Measurements from ENCODE around the gene ARHGEF2.
"Not testable (repeated sequence)": the region's sequence is repeated elsewhere in the genome, so short reads cannot be mapped to it uniquely, and the experiment has no call there.

ARHGEF2 gene

DNA sequence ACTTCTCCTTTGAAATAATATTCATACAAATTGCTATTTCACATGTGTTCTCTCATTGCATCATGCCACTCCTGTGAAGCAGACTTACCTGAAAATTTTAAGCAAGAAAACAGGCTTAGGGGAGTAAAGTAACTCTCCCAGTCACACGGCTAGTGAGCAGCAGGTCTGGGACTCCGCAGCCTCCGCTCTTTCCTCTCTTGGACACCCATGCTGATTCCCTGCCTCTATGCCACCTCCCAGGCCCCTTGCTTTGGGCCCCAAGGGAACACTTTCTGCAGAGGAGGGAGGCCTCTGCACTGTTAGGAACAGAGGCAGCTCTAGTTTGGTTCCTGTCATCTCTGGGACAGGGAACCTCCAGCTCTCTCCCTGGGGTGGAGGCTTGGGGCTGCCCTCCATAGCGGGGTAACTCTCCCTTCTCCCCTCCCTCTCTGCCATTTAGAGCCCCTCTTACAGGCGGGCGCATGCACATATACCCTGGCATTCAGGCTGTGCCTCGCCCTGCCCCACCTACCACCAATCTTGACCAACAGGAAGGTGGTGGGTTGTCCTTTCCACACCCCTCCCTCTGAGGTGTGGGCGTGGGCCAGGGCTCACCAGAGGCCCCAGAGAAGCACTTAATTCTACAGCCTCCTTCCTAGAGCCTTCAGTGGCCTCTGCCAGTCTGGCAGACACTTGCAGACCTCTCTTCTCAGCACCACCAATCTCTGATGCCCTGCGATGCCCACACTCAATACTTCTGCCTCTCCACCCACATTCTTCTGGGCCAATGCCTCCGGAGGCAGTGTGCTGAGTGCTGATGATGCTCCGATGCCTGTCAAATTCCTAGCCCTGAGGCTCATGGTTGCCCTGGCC is 37.1 kb downstream of the ARHGEF2 start, which contains the start of gene RXFP4:
TSS of gene RXFP4 (plus strand) at position 646 of the 852 bp plus-strand sequence. CDS start at position 718, 72 bp downstream.
- DNase-seq: peak; percentile 23

DNA sequence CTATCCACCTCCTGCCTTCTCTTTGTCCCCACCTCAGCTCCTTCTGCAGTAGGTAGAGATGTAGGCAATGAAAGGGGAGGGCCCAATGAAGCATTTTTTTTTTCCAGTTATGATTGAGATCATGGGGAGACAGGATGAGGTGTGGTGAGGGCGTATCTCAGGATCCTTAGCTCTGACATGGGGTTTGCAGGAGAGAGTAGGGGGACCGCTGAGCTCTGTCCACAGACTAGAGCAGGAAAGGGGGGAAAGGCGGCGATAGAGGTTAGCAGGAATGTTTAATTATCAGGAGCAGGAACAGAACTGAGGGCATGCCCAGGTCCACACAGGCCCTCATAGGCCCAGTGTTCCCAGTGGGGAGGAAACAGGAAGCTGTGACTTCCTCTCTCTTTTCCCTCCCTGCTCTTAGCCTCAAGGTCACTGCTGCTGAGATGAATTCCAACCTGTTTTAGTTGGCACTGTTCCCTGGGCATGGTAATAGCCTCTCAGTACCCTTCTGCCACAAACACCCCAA is 37.8 kb downstream of the ARHGEF2 start:
- no peak for DNase-seq

DNA sequence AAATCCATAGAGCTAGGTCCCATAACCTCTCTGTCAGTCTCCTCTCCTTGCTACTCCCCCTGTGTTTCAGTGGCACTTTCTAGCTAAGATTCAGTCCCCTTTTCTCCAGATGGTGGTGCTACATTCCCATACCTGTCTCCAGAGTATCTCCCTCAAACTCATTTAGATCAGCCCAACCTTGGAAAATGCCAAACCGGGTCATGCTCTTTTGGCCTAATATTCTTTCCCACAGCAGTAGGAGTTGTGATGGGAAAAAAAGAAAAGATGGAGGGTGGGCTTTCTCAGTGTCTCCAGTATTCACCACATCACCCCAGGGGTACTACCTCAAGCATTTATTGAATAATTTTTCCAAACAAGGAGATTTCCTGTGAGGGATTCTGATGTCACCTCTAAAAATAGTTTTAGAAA is 40.1 kb downstream of the ARHGEF2 start:
- no peak for DNase-seq

DNA sequence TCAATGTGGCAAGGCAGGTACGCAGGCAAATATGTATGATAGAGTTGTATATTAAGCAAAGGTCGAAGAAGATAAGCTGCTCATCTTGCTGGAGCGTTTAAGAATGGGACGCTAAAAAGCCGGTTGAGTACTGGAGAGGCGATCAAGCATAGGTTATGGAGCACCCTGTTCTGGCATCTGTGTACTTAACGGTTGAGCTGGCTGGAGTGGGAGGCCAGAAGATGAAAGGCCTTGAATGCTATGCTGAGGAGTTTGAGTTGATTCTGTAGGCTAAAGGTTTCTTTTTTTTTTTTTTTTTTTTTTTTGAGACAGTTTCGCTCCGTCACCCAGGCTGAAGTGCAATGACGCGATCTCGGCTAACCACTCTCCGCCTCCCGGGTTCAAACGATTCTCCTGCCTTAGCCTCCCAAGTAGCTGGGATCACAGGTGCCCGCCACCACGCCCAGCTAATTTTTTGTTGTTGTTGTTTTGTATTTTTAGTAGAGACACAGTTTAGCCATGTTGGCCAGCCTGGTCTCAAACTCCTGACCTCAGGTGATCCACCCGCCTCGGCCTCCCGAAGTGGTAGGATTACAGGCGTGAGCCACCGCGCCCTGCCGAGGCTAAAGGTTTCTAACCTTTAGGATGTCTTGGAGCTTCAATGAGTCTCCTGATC is 43.3 kb downstream of the ARHGEF2 start:
- no peak for DNase-seq

DNA sequence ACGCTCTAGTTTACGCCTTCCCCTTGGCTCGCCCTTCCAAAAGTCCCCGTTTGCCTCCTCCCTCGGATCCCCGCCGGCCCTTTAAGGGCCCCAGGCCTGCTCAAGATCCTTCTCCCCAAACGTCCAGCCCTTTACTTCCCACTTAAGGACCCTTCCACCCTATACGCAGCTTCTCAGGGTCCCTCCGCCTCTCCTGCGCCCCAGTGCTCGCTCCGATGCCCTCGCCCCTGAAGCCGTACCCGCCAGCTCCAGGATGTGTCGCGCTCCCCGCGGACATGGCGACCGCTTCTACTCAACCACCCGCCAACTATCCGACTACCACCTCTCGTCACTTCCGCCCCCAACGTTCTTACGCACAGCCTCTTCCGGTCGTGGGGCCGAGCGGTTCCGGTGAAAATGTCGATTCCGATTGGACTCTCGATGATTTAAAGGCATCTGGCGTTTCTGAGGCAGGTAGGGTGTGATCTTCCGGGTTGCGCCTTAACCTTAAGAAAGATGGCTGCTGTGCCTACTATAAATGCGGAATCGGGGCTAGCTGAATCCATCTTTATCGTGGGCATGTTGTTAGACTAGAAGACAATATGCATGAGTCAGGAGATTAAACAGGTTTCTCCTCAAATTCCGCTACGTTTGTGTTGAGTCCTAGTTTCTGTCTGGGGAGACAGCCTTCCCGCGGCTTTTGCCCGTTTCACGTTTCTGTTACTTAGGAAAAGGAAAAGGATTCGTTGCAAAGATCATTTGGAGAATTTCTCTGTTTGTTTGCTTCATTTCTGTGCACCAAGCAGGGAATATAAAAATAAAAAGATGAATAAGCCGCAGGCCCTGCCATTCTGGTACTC is 44.0 kb downstream of the ARHGEF2 start, which contains the start of gene KHDC4:
TSS of gene KHDC4 (minus strand) at position 317 of the 839 bp plus-strand sequence. CDS start at position 277, 40 bp downstream.
- peak; percentile 95 for DNase-seq

DNA sequence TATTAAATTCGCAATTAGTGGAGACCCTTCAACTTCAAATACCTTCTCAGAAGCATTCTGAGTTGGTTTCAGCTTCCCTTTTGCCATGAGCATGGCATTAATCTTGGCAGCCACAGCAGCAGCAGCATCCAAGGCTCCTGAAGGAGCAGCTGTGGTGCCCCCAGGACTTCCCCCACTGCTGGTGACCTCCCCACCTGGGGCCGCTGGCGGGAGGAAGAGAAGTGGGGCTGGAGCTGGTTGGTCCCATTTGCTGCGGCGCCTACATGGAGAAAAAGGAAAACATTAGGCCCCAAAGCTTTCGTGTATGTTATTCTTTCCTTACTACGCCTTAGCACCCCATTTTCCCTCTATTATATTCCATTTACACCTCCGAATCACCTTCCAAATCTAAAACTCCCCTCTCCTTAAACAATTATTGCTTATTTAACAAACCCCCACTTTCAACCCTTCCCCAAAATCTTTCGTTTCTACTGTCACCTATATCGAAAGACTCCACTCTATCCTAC is 44.7 kb downstream of the ARHGEF2 start:
- no peak for DNase-seq

DNA sequence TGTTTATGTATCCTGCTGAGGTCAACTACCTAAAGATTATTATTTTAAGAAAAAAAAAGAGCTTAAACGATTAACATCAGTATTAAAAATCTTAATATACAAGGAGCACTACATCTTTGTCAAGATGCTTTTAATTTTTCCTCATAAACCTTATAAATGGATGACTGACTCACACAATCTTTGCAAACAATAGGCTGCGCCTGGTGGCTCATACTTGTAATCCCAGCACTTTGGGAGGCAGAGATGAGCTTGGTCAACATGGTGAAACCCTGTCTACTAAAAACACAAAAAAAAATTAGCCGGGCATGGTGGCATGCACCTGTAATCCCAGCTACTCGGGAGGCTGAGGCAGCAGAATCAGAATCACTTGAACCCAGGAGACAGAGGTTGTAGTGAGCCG is 45.9 kb downstream of the ARHGEF2 start:
- DNase-seq: no peak

DNA sequence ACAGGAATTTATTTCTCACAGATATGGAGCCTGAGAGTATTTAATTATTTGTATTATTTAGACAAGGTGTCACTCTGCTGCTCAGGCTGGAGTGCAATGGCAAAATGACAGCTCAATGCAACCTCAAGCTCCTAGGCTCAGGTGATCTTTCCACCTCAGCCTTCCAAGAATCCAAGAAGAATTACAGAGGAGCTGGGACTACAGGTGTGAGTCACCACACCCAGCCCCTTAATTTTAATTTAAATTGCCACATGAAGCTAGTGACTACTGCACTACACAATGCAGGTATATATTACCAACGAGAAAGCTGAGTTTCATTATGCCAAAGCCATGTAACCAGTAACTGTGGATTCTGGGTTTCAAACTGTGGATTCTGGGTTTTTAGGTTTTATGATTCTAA is 46.3 kb downstream of the ARHGEF2 start:
- DNase-seq: no peak

DNA sequence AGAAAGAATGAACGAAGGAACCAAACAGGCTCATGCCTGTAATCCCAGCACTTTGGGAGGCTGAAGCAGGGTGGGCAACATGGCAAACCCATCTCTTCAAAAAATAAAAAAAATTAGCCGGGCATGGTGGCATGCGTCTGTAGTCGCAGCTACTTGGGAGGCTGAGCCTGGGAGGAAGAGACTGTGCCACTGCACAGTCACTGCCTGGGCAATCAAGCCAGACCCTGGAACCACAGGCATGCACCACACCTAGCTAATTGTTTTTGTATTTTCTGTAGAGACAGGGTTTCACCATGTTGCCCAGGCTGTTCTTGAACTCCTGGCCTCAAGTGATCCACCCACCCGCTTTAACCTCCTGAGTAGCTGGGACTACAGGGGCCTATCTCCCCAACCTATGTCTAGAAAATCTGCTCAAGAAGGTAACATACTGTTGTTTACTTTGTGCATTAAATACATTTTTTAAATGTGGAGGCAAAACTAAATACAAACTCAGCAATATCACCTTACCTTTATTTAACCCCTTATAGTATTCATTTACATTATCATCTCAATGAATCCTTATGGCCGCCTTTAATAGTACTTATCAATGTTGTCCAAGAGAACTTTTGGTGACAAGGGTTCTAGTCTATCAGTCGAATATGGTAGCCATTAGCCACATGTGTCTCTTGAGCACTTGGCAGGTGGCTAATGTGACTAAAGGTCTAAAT is 46.9 kb downstream of the ARHGEF2 start:
- DNase-seq: no peak

DNA sequence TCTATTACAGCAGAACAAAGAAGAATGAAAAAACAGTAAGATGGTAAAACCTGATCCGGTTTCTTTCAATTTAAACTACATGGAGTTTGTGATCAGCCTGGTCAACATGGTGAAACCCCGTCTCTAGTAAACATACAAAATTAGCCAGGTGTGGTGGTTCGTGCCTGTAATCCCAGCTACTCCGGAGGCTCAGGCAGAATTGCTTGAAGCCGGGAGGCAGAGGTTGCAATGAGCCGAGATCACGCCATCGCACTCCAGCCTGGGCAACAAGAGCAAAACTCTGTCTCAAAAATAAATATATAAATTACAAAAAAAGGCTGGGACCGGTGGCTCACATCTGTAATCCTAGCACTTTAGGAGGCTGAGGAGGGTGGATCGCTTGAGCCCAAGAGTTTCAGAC is 47.6 kb downstream of the ARHGEF2 start:
- not testable (repeated sequence) for DNase-seq

DNA sequence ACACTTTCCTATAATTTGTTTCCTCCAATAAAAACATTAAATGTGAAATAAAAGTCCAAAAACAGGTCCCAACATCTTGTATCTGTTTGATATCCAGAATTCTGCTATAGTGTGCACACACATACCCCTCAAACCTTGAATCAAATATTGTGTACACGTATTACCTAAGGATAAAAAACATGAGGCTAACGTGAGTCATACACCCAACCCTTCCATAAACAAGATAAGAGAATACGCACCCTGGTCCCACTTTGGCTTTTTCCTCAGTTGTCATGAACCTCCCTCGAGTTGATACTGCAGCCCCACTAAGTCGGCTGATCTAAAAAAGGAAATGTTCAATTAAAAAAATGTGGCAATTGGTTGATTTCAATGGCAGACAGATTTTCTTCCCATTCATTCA is 49.3 kb downstream of the ARHGEF2 start:
- DNase-seq: no peak

DNA sequence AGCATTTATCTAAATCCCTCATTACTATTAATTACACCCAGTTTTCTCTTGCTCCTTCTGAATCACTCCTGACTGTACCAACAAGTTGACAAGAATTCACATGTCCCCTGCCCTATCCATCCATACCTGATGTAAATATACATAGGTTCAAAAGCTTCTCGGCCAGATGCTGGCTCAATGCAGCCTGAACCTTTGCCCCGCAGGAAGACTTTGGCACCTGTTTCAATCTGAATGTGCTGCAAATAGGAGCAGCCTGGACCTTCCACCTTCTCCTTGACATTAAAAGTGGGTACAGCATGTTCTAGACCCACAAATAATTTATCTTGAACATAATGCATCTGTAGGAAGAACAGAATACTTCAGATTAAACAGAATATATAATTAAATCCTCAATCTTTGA is 52.8 kb downstream of the ARHGEF2 start:
- DNase-seq: no peak

DNA sequence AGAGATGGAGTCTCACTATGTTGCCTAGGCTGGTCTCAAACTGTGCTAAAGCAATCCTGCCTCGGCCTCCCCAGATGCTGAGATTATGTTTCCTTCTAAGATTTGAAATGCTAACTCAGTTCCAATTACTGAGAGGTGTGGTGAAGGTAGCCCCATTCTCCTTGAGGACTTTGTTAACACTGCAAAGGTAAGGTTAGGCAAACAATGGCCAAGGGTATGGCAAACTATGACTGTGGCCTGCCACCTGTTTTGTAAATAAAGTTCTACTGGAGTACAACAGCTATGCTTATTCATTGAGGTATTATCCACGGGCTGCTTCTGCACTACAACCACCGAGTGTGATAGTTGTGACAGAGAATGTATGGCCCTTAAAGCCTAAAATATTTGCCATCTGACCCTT is 57.6 kb downstream of the ARHGEF2 start:
- DNase-seq: no peak

DNA sequence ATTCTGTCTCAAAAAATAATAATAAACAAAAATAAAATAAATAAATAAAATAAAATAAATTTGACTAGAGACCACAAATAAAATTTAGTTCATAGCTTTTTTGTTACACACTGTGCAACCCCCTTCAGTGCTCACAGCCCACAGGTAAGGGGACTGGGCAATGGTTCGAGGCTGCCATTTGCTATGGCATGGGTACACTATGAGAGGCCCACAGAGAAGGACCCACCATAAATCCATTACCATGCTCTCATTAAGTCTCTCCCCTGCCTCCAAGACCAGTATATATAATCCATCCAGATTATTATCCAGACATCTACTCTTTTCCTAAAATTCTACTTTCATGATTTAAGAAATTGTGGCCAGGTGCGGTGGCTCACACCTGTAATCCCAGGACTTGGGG is 58.5 kb downstream of the ARHGEF2 start:
- no peak for DNase-seq

DNA sequence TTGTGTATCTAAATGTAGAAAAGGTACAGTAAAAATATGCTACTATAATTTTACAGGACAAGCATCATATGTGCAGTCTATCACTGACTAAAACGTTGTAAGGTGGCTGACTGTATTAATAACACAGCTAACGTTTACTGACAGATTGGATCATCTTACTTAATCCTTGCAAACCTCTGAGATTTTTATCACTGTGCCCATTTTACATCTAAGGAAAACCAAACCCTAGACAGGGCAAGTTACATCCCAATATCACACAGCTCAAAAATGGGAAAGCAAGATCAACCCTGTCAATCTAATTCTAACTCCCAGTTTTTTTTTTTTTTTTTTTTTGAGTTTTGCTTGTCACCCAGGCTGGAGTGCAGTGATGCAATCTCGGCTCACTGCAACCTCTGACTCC is 59.7 kb downstream of the ARHGEF2 start:
- DNase-seq: no peak

DNA sequence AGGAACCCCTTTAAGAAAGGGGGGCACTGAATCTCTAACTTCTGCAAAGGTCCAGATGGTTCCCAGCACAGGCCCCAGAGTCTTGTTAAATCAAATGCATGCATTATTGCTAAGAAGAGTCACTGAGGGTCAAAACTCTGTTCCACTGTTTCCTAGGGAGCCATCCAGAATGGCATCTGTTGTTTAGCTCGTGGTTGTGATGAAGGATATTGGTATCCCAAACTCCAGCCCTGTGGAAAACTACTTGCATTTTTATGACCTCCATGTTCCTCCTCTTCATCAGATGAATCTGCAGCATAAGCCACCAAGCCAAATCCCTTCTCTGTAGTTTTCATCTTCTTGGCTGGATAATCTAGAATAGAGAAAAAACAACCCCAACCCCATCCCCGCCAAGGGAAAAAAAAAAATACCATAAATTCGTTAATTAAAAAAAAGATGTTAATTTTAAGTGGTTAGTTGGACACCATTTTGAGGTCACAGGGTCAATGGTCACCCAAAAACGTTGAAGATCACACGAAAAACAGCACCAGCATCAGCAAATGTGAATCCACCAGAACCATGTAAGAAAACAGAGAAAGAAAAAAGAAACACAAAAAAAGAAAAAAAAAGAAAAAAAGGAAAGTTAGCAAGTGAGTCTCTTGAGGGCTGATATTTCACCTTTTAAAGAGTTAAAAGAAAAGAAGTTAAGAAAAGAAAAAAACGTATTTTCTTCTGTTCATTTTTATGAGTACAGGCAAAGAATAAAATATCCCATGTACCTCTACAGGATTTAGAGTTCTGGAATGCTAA is 64.2 kb downstream of the ARHGEF2 start:
- no peak for DNase-seq

DNA sequence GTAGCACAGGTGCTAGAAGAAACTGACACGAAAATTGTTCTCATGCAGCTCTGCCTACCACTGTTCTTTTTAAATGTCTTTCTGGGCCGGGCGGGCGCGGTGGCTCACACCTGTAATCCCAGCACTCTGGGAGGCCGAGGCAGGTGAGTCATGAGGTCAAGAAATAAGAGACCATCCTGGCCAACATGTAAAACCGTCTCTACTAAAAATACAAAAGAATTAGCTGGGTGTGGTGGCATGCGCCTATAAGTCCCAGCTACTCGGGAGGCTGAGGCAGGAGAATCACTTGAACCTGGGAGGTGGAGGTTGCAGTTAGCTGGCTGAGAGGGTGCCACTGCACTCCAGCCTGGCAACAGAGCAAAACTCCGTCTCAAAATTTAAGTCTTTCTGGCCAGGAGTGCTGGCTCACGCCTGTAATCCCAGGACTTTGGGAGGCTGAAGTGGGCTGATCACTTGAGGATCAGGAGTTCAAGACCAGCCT is 66.3 kb downstream of the ARHGEF2 start:
- no peak for DNase-seq

DNA sequence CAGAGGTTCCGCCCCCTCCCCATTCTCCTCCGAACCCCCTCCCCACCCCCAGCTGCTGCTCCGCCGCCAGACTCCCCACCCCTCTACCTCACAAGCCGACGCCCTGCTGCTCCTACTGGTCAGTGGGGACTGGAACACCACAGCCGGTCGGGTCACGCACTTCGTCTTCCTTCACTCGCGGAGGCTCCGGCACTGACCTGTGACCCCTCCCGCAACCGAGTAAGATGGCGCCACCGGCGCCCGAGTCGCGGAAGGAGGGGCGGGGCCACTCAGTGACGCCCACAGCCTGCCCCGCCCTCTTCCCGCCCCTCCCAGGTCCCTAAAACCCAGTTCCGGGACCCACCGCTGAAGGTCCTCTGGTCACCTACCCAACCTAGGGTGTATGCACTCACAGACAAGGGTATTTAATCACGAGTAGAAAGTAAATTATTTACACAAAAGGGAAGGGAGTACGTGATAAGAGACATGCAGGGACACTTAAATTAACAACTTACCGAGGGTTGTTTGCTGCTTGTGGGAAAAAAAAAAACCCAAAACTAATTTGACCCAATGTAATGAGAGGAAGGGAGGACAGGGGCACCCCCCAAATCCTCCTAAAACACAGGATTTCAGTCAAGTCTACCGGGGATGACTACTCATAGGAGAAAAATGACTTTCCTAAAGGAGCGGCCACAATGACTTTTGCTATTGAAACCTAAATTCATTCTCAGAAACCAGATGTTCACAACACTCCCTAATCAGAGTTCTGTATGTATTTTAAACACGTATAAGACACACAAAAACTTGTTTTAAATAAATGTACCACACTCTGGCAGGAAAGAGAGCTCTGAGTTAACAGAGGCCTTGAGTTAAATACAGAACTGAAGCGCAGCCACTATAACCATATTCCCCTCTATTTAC is 66.9 kb downstream of the ARHGEF2 start, which contains the start of gene RIT1:
TSS of gene RIT1 (minus strand) at position 194 of the 900 bp plus-strand sequence. CDS start 588 bp downstream, outside the sequence.
- peak; percentile 90 for DNase-seq

DNA sequence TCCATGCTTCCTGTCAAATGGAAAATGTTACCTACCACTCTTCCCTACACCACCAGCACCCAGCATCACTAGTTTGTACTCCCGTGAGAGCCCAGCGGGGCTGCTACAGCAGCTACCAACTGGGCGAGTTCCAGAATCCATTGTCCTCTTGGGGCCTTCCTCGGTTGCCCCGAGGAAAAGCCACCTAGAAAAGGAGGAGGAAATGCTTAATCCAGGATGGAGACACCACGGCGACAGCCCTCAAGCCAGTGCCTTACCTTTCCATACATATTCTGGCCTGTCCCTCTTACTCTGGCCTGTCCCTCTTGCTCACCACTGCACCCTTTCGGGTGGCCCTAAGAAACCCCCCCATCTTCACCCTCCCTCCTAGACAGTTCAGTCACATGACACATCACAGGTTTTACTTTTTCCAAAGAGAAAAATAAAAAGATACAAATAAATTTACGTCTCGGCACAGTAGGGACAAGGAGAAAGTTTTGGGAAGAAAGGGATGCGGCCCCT is 67.7 kb downstream of the ARHGEF2 start:
- peak; percentile 15 for DNase-seq

DNA sequence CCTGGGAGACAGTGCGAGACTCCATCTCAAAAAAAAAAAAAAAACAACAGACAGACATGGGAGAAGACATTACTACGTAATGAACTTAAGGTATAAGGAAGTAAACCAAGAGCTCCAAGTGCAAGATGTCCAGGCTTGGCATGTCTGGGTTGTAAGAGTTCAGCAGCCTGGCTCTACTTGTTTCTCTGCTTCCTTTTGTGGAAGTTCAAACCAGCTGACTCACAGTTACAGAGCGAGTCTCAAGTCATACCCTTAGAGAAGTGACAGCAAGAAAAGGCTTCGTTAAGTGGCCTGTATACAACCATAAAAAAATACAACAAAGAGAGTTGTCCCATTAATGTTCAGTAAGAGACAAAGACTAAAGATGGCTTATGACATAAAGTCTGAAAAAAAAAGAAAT is 68.5 kb downstream of the ARHGEF2 start:
- DNase-seq: no peak
